Cortex of kidney (tissue), 1 donor: ENCODE data around the gene FBRS.
"Not testable (repeated sequence)": the region's sequence is repeated elsewhere in the genome, so short reads cannot be mapped to it uniquely, and the experiment has no call there.

Source experiments
- DNase-seq: peaks from one replicate; lab custom pipeline; 2025; lab: John Stamatoyannopoulos, UW

Gene FBRS

GRCh38 chr16:30657866-30658730 lies at the start of gene FBRS:
FBRS (plus strand) TSS chr16:30658431; CDS start chr16:30659519, 1,088 bp downstream.
- DNase-seq = peak; percentile 100

- no peak for DNase-seq
These were observed 49.0 kb upstream of the FBRS start for GRCh38 chr16:30609002-30609925.

GRCh38 chr16:30609926-30610839 lies 48.0 kb upstream of the FBRS start, which contains the start of gene ZNF689:
ZNF689 (minus strand) TSS chr16:30610389; CDS start chr16:30610041, 348 bp downstream.
- no peak for DNase-seq

GRCh38 chr16:30615358-30616091 lies 42.7 kb upstream of the FBRS start:
- no peak for DNase-seq

GRCh38 chr16:30619202-30619601 lies 39.0 kb upstream of the FBRS start:
- DNase-seq = no peak

- DNase-seq = no peak
These were observed 38.6 kb upstream of the FBRS start for GRCh38 chr16:30619638-30620037.

- DNase-seq = no peak
These were observed 38.1 kb upstream of the FBRS start for GRCh38 chr16:30620169-30620568.

GRCh38 chr16:30621765-30622164 lies 36.5 kb upstream of the FBRS start:
- no peak for DNase-seq

GRCh38 chr16:30622455-30623032 lies 35.7 kb upstream of the FBRS start:
- no peak for DNase-seq

GRCh38 chr16:30623536-30624283 lies 34.5 kb upstream of the FBRS start:
- DNase-seq = no peak

- no peak for DNase-seq
These were observed 32.0 kb upstream of the FBRS start for GRCh38 chr16:30626236-30626635.

GRCh38 chr16:30628628-30629540 lies 29.3 kb upstream of the FBRS start:
- no peak for DNase-seq

GRCh38 chr16:30632454-30632853 lies 25.8 kb upstream of the FBRS start:
- not testable (repeated sequence) for DNase-seq

GRCh38 chr16:30633526-30633925 lies 24.7 kb upstream of the FBRS start:
- no peak for DNase-seq

GRCh38 chr16:30636599-30636998 lies 21.6 kb upstream of the FBRS start:
- no peak for DNase-seq

- not testable (repeated sequence) for DNase-seq
These were observed 21.1 kb upstream of the FBRS start for GRCh38 chr16:30637139-30637538.

GRCh38 chr16:30637944-30638343 lies 20.3 kb upstream of the FBRS start:
- no peak for DNase-seq

GRCh38 chr16:30641378-30641982 lies 16.8 kb upstream of the FBRS start:
- no peak for DNase-seq
